B cell (primary cell): ENCODE results near the gene PEX11B.

Experiments used
- CTCF ChIP-seq: fragments of 200-600 bp; IDR thresholded peaks from one replicate; pipeline ENCODE4 v1.8.0; 2022; ENCODE audit warnings: antibody characterized with exemption, mild to moderate bottlenecking
- EZH2 ChIP-seq: IDR thresholded peaks from 2 replicates; pipeline ENCODE4 v1.6.1; 2012; ENCODE audit warnings: borderline replicate concordance, low read depth, mild to moderate bottlenecking, moderate library complexity, low read length; ENCODE audit not compliant: insufficient read depth, poor library complexity, severe bottlenecking

- TF ChIP-seq CTCF (no peak), EZH2 (no peak)
Measured at GRCh38 chr1:145956361-145956760, 37.8 kb upstream of the PEX11B start.
